Ovary (tissue), 9 donors: ENCODE measurements around the gene ARAF. TPM values are rescaled to one million over a fixed set of nuclear protein-coding genes. Genes with fewer than 3 reads are reported as not detected.

ENCODE experiments used
- DNase-seq, 5 donors: peaks; one replicate each; pipeline ENCODE4 v3.0.0-alpha.2; 2019 to 2020
- H3K27ac ChIP-seq, 2 donors: fragments of 200-600 bp; one replicate each; pipeline versions ENCODE4 v1.5.1 to v1.8.0; 2019 to 2022
- H3K27me3 ChIP-seq: fragments of 200-600 bp; one replicate; pipeline ENCODE4 v1.8.0; 2022
- H3K36me3 ChIP-seq: fragments of 200-600 bp; sonication (generic); one replicate; pipeline ENCODE4 v1.5.1; 2019
- H3K4me1 ChIP-seq: one replicate; pipeline ENCODE4 v1.8.1; 2013; ENCODE audit warnings: mild to moderate bottlenecking, moderate library complexity; ENCODE audit not compliant: insufficient read depth
- H3K4me3 ChIP-seq: fragments of 200-600 bp; sonication (generic); one replicate; pipeline ENCODE4 v1.5.1; 2017
- H3K9me3 ChIP-seq, 2 donors: fragments of 200-600 bp in 1 of 2; sonication (generic) in 1 of 2; one replicate each; pipeline versions ENCODE4 v1.5.1 to v1.8.1; 2013 to 2019; ENCODE audit warnings: mild to moderate bottlenecking in 1 of 2, moderate library complexity in 1 of 2
- CTCF ChIP-seq, 3 donors: fragments of 450-650 bp in 2 of 3; fragments of 200-600 bp in 1 of 3; IDR thresholded peaks; one replicate each; pipeline versions ENCODE4 v1.5.1 to v1.8.0; 2016 to 2022; ENCODE audit warnings: antibody characterized with exemption in 3 of 3, mild to moderate bottlenecking in 1 of 3
- EP300 ChIP-seq: sonication (generic); formaldehyde crosslinking; IDR thresholded peaks from one replicate; pipeline ENCODE4 v1.6.1; 2017; ENCODE audit warnings: antibody characterized with exemption
- POLR2A ChIP-seq: fragments of 450-650 bp; IDR thresholded peaks from one replicate; pipeline ENCODE4 v1.6.1; 2017; ENCODE audit warnings: antibody characterized with exemption, mild to moderate bottlenecking, moderate library complexity
- WGBS, 3 donors: extraction: QIAGEN DNeasy Blood & Tissue Kit in 1 of 3; methylation state at CpG; one replicate each; pipeline versions ENCODE4 v1.1.5 to v1.1.7; 2013 to 2017; 5-methylcytosine and 5-hydroxymethylcytosine counted together
- intact Hi-C, 4 donors: fragments of 100-400 bp; cut with DNase I; formaldehyde crosslinking; loops; one replicate each; pipeline versions ENCODE4 v1.11.0 to v1.15.1; 2022 to 2023
- polyA plus RNA-seq, 2 donors: library from polyadenylated mRNA; stranded (reverse); fragments of 200-250 nt in 1 of 2; fragments of 350-450 nt in 1 of 2; fragmentation: Illumina TruSeq in 1 of 2; extraction: RNeasy Lipid Tissue Mini Kit (QIAGEN cat#74804) in 1 of 2; gene quantifications; one replicate each; pipeline ENCODE4 v1.2.3, GENCODE V29; 2013 to 2014
- total RNA-seq, 7 donors: library from RNA; depleted of rRNA in 2 of 7; stranded (reverse); fragments of >200 nt in 2 of 7; fragmentation: NEBNext Ultra II Directional in 3 of 7; extraction: Animal tissue kit (Norgen Biotek cat#: 25700) in 3 of 7; gene quantifications; one replicate each; pipeline versions ENCODE4 v1.1.0 to v1.2.4, GENCODE V29; 2016 to 2023
- donor health status: DM: no; HTN: no; CAD: no; lungs with moderate emphysema.
- donor health status: DM: no; HTN: no; CAD: no.
- donor health status: Bipolar disorder and iron deficiency.
- donor health status: DM: yes; HTN: yes; CAD: no.
- donor health status: DM: no; HTN: no; CAD: no.
- donor health status: DM: yes; HTN: yes; CAD: no.

The ARAF gene
- total and polyA plus RNA-seq, 9 donors: 24.9 to 76.9 (median 61.0) TPM

- H3K4me1 ChIP-seq: no peaks in the 10 kb centered on the region
- intact Hi-C loops: loop anchor here in 1 of 4 donors (10.0 kb wide), 1 partner anchor 59 kb away; no protein-coding TSS in a partner anchor
- DNase-seq: no peak
- H3K27ac ChIP-seq: no peak overlapping the region
- no peaks in the 10 kb centered on the region for H3K27me3 ChIP-seq
- H3K4me3 ChIP-seq: no peak overlapping the region
- whole genome bisulfite sequencing, 3 donors: 86 to 93% (median 92%) methylated on average over 8 of the region's 8 CpGs
- TF ChIP-seq POLR2A: no peak
- TF ChIP-seq EP300: no peak
- no peak for TF ChIP-seq CTCF (IDR thresholded peaks at IDR 0.05)
- H3K9me3 ChIP-seq: no peaks in the 10 kb centered on the region
- no peaks in the 10 kb centered on the region for H3K36me3 ChIP-seq
Observed at GRCh38 chrX:47515941-47516665, 44.9 kb upstream of the ARAF start.

GRCh38 chrX:47518144-47518543, 42.9 kb upstream of the ARAF start:
- Histone ChIP-seq H3K27ac (no peak overlapping the region), H3K36me3 (no peaks in the 10 kb centered on the region), H3K4me3 (no peak overlapping the region), H3K9me3 (no peaks in the 10 kb centered on the region), H3K27me3 (no peaks in the 10 kb centered on the region), H3K4me1 (no peaks in the 10 kb centered on the region)
- TF ChIP-seq POLR2A (no peak), CTCF (IDR thresholded peaks at IDR 0.05) (no peak), EP300 (no peak)
- WGBS, 3 donors: 71 to 81% (median 74%) methylated on average over 3 of the region's 3 CpGs
- no peak for DNase-seq
- intact Hi-C loops: loop anchor here in 1 of 4 donors (10.0 kb wide), 1 partner anchor 57 kb away; no protein-coding TSS in a partner anchor

GRCh38 chrX:47523297-47523696, 37.7 kb upstream of the ARAF start:
- no peak for TF ChIP-seq EP300
- TF ChIP-seq POLR2A: no peak
- TF ChIP-seq CTCF (IDR thresholded peaks at IDR 0.05): peak; percentile 54 to 76 (median 65)
- Histone ChIP-seq H3K4me1 (no peaks in the 10 kb centered on the region), H3K27ac (no peak overlapping the region), H3K36me3 (no peaks in the 10 kb centered on the region), H3K9me3 (no peaks in the 10 kb centered on the region), H3K27me3 (no peaks in the 10 kb centered on the region), H3K4me3 (peak overlapping the region; percentile 50)
- peak; percentile 79 to 91 (median 88) for DNase-seq
- intact Hi-C loops: loop anchor here in 3 of 4 donors (5.0 to 10.0 kb wide), 3 partner anchors 138 to 331 kb away; partner anchors contain the start of gene UBA1 (in 2 of the 3)
- 21 to 25% (median 23%) methylated on average over 33 of the region's 33 CpGs for WGBS, 3 donors

- intact Hi-C loops: loop anchor here in 3 of 4 donors (5.0 to 10.0 kb wide), 3 partner anchors 139 to 331 kb away; partner anchors contain the start of gene UBA1 (in 2 of the 3)
- TF ChIP-seq CTCF (IDR thresholded peaks at IDR 0.05): no peak
- TF ChIP-seq POLR2A: no peak
- H3K4me3 ChIP-seq: peak overlapping the region; percentile 50
- no peaks in the 10 kb centered on the region for H3K4me1 ChIP-seq
- no peaks in the 10 kb centered on the region for H3K36me3 ChIP-seq
- DNase-seq: no peak
- no peaks in the 10 kb centered on the region for H3K27me3 ChIP-seq
- no peaks in the 10 kb centered on the region for H3K9me3 ChIP-seq
- H3K27ac ChIP-seq: no peak overlapping the region
- WGBS, 3 donors: 31 to 36% (median 34%) methylated on average over 31 to 34 of the region's 34 CpGs
Observed at GRCh38 chrX:47523713-47524166, 37.3 kb upstream of the ARAF start.
